Fibroblast of villous mesenchyme (primary cell): Measurements from ENCODE around the gene MYH7. TPM values are rescaled to one million over a fixed set of nuclear protein-coding genes. Genes with fewer than 3 reads are reported as not detected.
"Not testable (repeated sequence)": the region's sequence is repeated elsewhere in the genome, so short reads cannot be mapped to it uniquely, and the experiment has no call there.

Experiments used
- DNase-seq: peaks from one replicate; pipeline ENCODE4 v3.0.0-alpha.2; 2010; ENCODE audit warnings: low read depth
- H3K4me3 ChIP-seq: 2 replicates; pipeline ENCODE4 v1.5.1; 2011; ENCODE audit warnings: low read depth, mild to moderate bottlenecking, low read length
- CTCF ChIP-seq: IDR thresholded peaks from 2 replicates; pipeline ENCODE4 v1.5.1; 2012; ENCODE audit warnings: low read depth, mild to moderate bottlenecking, low read length; ENCODE audit not compliant: insufficient read depth
- total RNA-seq: library from RNA; depleted of rRNA; stranded (reverse); fragments of >200 nt; gene quantifications from 2 replicates; pipeline ENCODE4 v1.2.3, GENCODE V29; 2012

Gene MYH7
- total RNA-seq, 1 donor = not detected

DNA sequence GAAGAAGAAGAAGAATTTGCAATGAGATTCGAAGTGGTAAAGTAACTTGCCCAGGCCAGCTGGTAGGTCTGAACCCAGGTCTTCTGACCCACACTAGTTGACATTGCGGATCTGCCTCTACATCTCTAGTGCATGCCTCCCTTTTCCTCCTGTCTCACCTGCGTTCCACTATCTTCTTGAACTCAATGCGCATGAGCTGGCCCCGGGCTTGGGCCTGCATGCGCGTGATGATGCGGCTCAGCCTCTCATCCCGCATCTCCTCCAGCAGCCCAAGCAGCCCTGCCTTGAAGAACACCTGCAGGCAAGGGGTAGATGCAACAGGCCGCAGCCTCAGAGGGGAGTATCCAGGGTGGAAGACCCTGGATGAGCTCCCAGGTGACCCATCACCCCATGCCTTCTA, 39.3 kb downstream of the MYH7 start:
- H3K4me3 ChIP-seq = no peak overlapping the region
- no peak for DNase-seq
- no peak for TF ChIP-seq CTCF

DNA sequence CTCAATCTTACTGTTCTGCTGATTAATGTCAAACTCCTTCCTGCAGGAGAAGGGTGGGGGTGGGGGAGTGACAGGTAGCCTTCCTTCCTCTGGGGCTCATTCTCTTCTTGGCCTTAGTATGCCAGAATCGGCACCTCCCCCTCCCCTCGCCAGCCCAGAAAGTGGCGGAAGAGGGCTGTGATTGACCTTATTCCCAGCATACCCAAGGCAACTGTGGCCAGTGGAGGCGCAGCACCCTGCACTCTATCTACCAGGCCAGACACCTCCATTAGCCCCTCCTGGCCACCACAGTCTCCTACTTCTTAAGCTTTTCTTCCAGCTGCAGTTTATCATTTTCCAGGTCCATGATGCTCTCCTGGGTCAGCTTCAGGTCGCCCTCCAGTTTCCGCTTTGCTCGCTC, 42.8 kb downstream of the MYH7 start:
- no peak overlapping the region for H3K4me3 ChIP-seq

DNA sequence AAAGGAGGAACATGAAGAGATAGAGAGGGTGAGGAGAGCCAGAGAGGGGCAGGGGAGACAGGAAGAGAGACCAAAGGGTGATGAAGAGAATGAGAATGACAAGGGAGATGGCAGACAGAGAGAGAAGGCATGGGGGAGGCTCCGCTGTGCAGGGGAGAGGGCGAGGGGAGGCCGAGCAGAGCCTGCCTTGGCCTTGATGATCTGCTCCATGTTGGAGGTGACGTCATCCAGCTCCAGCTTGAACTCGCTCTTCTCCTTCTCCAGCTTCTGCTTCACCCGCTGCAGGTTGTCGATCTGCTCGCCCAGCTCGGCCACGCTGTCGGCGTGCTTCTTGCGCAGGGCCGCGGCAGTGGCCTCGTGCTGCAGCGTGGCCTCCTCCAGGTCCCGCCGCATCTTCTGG, 45.6 kb downstream of the MYH7 start:
- not testable (repeated sequence) for DNase-seq, H3K4me3 ChIP-seq

More for the DNA sequence above, 42.8 kb downstream of the MYH7 start:
- DNase-seq = no peak
- no peak for TF ChIP-seq CTCF

GRCh38 chr14:23389396-23389795, 46.1 kb downstream of the MYH7 start:
- TF ChIP-seq CTCF = no peak
- H3K4me3 ChIP-seq = no peak overlapping the region
- DNase-seq = no peak

- TF ChIP-seq CTCF = no peak
- no peak overlapping the region for H3K4me3 ChIP-seq
- no peak for DNase-seq
Measured at GRCh38 chr14:23388996-23389395, 46.5 kb downstream of the MYH7 start.

- no peak overlapping the region for H3K4me3 ChIP-seq
- DNase-seq = no peak
- TF ChIP-seq CTCF = no peak
Measured at GRCh38 chr14:23387916-23388882, 47.3 kb downstream of the MYH7 start.

DNA sequence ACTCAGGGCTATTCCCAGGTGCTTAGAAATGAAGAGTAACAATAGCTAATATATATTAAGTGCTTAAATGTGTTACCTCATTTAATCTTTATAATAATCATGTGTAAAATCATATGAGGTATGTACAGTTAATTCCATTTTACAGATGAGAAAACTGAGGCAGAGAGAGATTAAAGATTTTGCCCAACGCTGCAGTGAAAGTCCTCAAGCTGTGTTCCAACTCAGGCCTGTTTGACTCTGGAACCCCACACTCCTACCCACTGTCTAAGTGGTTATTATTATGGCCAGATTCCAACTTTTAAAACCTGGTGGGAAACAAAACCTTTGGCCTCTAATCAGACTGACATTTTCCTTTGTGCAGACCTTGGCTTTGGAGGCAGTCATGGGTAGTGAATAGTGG, 48.5 kb downstream of the MYH7 start:
- TF ChIP-seq CTCF = no peak
- DNase-seq = no peak
- H3K4me3 ChIP-seq = no peak overlapping the region

- DNase-seq, H3K4me3 ChIP-seq: not testable (repeated sequence)
Measured at GRCh38 chr14:23386266-23386657, 49.2 kb downstream of the MYH7 start.
